Loucy (cell line): ENCODE results near the gene TMED7.

ENCODE experiments used
- H2AFZ ChIP-seq: fragments of 200-600 bp; sonication (generic); 2 replicates; pipeline ENCODE4 v1.6.0; 2016; ENCODE audit warnings: antibody characterized with exemption, mild to moderate bottlenecking, low read length, moderate library complexity
- H3F3A ChIP-seq: fragments of 200-600 bp; 2 replicates; pipeline ENCODE4 v1.6.0; 2016; ENCODE audit warnings: antibody characterized with exemption, low read depth, mild to moderate bottlenecking
- H3K27me3 ChIP-seq: fragments of 200-600 bp; sonication (generic); 2 replicates; pipeline ENCODE4 v1.6.1; 2014; ENCODE audit warnings: low read length, mild to moderate bottlenecking; ENCODE audit not compliant: insufficient read depth, poor library complexity, severe bottlenecking
- H3K36me3 ChIP-seq: fragments of 200-600 bp; sonication (generic); 2 replicates; pipeline ENCODE4 v1.6.1; 2016; ENCODE audit warnings: low read length; ENCODE audit not compliant: insufficient read depth
- H3K4me1 ChIP-seq: fragments of 200-600 bp; sonication (generic); 2 replicates; pipeline ENCODE4 v1.5.1; 2014; ENCODE audit warnings: low read length, mild to moderate bottlenecking; ENCODE audit not compliant: insufficient read depth, poor library complexity, severe bottlenecking
- H3K4me2 ChIP-seq: fragments of 200-600 bp; sonication (generic); 2 replicates; pipeline ENCODE4 v1.6.0; 2014; ENCODE audit warnings: antibody characterized with exemption, low read length, low read depth, mild to moderate bottlenecking; ENCODE audit not compliant: poor library complexity, severe bottlenecking
- H3K4me3 ChIP-seq: fragments of 200-600 bp; sonication (generic); 2 replicates; pipeline ENCODE4 v1.5.1; 2014; ENCODE audit warnings: low read length, mild to moderate bottlenecking, mixed read lengths; ENCODE audit not compliant: poor library complexity, severe bottlenecking
- H3K79me2 ChIP-seq: fragments of 200-600 bp; sonication (generic); 2 replicates; pipeline ENCODE4 v1.6.1; 2014; ENCODE audit warnings: low read length; ENCODE audit not compliant: insufficient read depth
- H3K9ac ChIP-seq: fragments of 200-600 bp; sonication (generic); 2 replicates; pipeline ENCODE4 v1.6.0; 2014; ENCODE audit warnings: mild to moderate bottlenecking, low read depth, low read length, moderate library complexity; ENCODE audit not compliant: poor library complexity, severe bottlenecking
- H3K9me2 ChIP-seq: fragments of 200-600 bp; sonication (generic); replicated peaks from 2 replicates; pipeline ENCODE4 v1.6.1; 2016; ENCODE audit warnings: low read depth, low read length, mixed read lengths
- H3K9me3 ChIP-seq: fragments of 200-600 bp; sonication (generic); 2 replicates; pipeline ENCODE4 v1.6.1; 2014; ENCODE audit warnings: mild to moderate bottlenecking, antibody characterized with exemption, low read length, low read depth; ENCODE audit not compliant: insufficient read depth
- H4K20me1 ChIP-seq: fragments of 200-600 bp; sonication (generic); 2 replicates; pipeline ENCODE4 v1.6.0; 2014; ENCODE audit warnings: antibody characterized with exemption, low read length, mild to moderate bottlenecking; ENCODE audit not compliant: insufficient read depth, poor library complexity, severe bottlenecking
- CTCF ChIP-seq: fragments of 200-600 bp; sonication (generic); conservative IDR thresholded peaks from 2 replicates; pipeline ENCODE4 v1.5.1; 2014; ENCODE audit warnings: mild to moderate bottlenecking, antibody characterized with exemption, low read length
- EZH2phosphoT487 ChIP-seq: fragments of 200-600 bp; IDR thresholded peaks from 2 replicates; pipeline ENCODE4 v1.6.1; 2018; ENCODE audit warnings: antibody characterized with exemption, mild to moderate bottlenecking, moderate library complexity, borderline replicate concordance

The TMED7 gene

GRCh38 chr5:115639377-115639776 is 13.5 kb upstream of the TMED7 start:
- H2AFZ ChIP-seq, result no peak overlapping the region
- H3K9me3 ChIP-seq, result no peaks in the 10 kb centered on the region
- no peak overlapping the region for H3K9ac ChIP-seq
- H4K20me1 ChIP-seq, result no peaks in the 10 kb centered on the region
- no peaks in the 10 kb centered on the region for H3K36me3 ChIP-seq
- no peak for TF ChIP-seq CTCF
- no peak for TF ChIP-seq EZH2phosphoT487
- H3K4me1 ChIP-seq, result no peaks in the 10 kb centered on the region
- H3K4me2 ChIP-seq, result no peak overlapping the region
- H3K79me2 ChIP-seq, result no peaks in the 10 kb centered on the region
- H3K4me3 ChIP-seq, result no peak overlapping the region
- H3K27me3 ChIP-seq, result no peaks in the 10 kb centered on the region
- H3K9me2 ChIP-seq, result no peaks in the 10 kb centered on the region
- H3F3A ChIP-seq, result no peaks in the 10 kb centered on the region

GRCh38 chr5:115637507-115637906 is 11.7 kb upstream of the TMED7 start:
- H3K27me3 ChIP-seq, result no peaks in the 10 kb centered on the region
- H3K4me2 ChIP-seq, result no peak overlapping the region
- no peaks in the 10 kb centered on the region for H3F3A ChIP-seq
- no peak overlapping the region for H3K9ac ChIP-seq
- TF ChIP-seq EZH2phosphoT487 (no peak), CTCF (no peak)
- no peak overlapping the region for H3K4me3 ChIP-seq
- H3K36me3 ChIP-seq, result no peaks in the 10 kb centered on the region
- H2AFZ ChIP-seq, result no peak overlapping the region
- H3K79me2 ChIP-seq, result no peaks in the 10 kb centered on the region
- no peaks in the 10 kb centered on the region for H3K9me2 ChIP-seq
- H3K4me1 ChIP-seq, result peaks cover 5% of the 10 kb centered on the region
- no peaks in the 10 kb centered on the region for H3K9me3 ChIP-seq
- H4K20me1 ChIP-seq, result no peaks in the 10 kb centered on the region

- Histone ChIP-seq H3F3A (no peaks in the 10 kb centered on the region), H3K27me3 (no peaks in the 10 kb centered on the region), H2AFZ (no peak overlapping the region), H3K9ac (no peak overlapping the region), H3K36me3 (no peaks in the 10 kb centered on the region), H3K9me2 (no peaks in the 10 kb centered on the region), H3K4me1 (peaks cover 5% of the 10 kb centered on the region), H3K4me2 (no peak overlapping the region), H3K79me2 (no peaks in the 10 kb centered on the region), H3K9me3 (no peaks in the 10 kb centered on the region), H4K20me1 (no peaks in the 10 kb centered on the region), H3K4me3 (no peak overlapping the region)
- TF ChIP-seq EZH2phosphoT487 (no peak), CTCF (no peak)
Observed at GRCh38 chr5:115636008-115636407, 10.2 kb upstream of the TMED7 start.
